HL-60/S4 treated with phorbol 12-myristate 13-acetate at 8.2 ng/mL for 4 days and 3 days (cell line): ENCODE results near the gene DDX52.

Experiments used
- in situ Hi-C: fragments of 300-500 bp; cut with MboI; formaldehyde crosslinking; loops from 2 replicates; pipeline ENCODE4 v1.15.0; 2022; ENCODE audit warnings: low sequenced_read_pairs

DDX52 gene

DNA sequence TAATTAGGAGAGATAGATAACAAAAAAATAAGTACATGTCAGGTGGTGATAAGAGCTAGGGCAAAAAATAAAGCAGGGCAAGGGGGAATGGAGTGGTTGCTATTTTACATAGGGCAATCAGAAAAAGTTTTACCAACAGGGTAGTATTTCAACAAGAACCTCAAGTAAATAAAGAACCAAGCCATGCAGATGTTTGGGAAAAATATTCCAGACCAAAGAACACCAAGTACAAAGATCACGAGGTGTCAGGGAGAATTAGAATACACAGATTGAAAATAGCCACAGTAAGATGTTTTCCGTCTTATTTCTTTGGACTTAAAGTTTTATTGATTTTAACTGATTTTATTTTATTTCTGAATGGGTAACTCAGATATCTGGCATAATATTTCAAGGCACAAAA lies 45.1 kb downstream of the DDX52 start:
- in situ Hi-C loops = no loop called here

DNA sequence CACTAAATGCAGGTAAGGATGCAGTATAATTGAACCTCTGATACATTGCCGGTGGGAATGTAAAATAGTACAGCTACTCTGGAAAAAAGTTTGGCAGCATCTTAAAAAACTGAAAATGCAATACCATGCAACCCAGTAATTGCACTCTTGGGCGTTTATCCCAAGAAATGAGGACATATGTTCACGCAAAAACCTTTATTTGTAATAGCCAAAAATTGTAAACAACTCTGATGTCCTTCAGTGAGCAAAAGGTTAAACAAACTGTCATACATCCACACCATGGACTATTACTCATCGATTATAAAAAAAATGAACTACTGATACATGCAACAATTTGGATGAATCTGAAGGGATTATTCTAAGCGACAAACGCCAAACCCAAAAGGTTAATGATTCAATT lies 51.0 kb downstream of the DDX52 start:
- in situ Hi-C loops = no loop called here

DNA sequence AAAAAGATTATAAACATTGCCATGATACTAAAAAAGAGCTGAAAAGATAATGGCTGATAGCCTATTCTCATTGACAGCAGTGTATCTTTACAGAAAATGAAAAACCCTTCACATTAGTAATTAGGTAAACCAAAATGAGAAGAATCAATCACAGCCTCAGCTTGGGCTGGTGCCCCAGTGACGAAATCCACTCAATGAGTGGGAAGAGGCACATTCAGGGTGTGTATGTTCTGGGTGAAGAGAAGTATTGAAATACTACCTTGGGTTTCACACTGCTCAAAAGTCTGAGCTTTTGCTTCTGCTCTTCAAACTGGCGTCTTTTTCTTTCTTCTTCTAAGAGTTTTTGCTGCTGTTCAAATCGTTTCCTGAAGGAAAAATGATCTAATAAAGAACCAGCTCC lies 58.2 kb downstream of the DDX52 start:
- in situ Hi-C loops = no loop called here

DNA sequence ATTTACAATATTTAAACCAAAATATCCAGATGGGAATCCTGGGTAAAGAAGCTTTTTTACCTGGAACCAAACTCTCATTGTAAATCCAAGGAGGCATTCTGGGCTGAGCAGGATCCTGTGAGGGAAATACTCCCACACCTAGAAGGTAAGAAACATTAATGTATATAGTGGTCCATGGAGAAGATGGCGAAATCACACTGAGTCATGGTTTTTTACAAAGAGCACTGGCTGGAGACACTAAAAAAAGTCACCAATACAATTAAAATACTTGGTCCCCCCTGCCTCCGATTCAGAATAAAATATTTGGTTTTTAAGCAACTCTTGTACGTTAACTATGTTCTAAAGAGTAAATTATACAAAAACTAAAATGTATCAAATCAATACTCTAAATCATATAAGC lies 67.0 kb downstream of the DDX52 start:
- in situ Hi-C loops = no loop called here

DNA sequence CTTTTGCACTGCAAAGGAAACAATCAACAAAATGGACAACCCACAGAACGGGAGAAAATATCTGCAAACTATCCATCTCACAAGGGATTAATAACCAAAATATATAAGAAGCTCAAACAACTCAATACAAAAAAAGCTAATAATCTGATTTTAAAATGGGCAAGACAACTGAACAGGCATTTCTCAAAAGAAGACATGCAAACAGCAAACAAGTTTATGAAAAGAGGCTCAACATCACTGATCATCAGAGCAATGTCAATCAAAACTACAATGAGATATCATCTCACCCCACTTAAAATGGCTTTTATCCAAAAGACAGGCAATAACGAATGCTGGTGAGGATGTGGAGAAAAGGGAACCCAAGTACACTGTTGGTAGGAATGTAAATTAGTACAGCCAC lies 68.8 kb downstream of the DDX52 start:
- in situ Hi-C loops = no loop called here

DNA sequence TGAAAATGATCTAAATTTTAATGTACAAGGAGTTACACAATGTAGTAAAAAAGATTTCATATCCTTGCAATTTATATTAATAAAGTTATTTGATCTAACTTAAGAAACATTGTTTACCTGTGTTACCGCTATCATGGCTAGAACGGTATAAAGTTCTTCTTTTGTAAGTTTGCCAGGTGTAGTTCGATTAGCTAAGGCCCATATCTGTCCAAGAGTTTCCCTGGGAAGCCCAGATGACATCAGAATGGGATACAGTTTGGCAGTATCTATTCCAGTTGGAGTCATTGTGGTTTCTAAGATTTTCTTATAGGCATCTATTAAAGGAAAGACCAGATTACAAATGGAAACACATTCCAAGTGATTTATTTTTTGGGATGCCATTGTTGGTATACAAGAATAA lies 71.6 kb downstream of the DDX52 start:
- in situ Hi-C loops = no loop called here

DNA sequence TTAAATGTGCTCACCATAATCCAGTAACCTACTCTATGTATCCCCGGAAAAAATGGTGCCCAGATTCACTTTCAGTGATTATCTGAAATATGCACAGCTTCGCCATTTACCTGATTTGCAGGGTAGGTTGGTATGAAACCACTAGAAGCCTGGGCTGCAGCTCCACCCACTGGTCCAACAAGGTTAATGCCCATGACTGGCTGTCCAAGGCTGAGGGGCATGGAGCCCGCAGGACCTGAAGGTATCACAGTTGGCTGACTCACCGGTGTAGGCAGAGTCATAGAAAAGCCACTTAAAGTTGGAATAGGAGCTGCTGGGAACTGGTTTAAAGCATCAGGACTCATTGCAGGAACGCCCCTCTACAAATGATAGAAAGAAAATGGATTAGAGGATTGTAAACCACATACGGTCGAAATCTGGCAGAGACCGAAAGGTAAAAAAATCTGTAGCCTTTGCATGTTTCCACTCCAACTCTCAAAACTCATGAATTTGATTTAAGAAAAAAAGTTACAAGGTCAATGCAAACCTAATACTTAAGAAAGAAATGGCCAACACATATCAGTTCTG lies 72.6 kb downstream of the DDX52 start:
- in situ Hi-C loops = no loop called here

DNA sequence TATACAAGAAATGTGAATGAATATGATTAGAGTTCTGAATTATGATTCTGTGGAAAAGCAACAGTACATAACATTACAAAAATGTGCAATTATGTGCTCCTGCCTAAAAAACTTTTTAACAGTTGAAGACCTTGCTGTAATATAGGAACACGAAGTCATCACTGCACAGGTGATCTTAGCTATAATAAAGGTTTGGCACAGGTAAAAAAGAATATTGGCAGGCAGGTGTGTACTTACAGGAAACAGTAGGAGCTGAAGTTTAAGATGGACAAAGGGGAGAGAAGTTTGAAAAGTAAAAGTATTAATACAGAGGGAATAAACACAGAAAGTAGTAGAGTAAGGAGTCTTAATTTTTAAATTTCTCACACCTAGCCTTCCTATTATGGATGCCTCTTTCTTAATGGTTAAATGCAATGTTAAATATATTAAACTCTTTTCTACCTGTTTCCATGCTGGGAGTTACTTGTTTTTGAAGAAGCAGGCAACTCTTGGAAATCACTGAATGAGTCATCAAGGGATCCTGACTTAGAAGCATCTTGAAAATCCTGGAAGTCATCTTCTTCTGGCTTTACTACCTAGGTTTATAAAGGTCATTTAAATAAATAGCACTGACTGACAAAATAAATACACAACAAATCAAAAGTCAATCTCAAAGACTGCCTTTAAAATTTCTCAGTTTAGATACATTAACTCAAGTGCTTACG lies 74.7 kb downstream of the DDX52 start:
- in situ Hi-C loops = no loop called here

DNA sequence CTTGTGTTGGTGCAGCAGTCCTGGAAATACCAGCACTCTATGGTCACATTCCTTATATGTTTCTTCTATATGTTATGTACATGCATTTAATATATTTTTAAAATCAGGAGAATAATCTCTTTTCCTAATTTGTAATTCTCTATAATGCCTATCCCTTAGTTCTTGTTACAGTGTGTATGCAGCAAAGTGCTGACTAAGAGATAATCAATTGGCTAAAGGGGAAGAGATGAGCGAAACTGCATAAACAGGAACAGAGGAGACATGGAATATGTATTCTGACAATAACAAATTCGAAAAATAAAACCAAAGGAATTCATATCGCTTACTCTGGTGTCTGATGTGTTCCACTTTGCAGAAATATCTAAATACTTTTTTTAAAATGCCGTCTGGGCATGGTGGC lies 75.7 kb downstream of the DDX52 start:
- in situ Hi-C loops = no loop called here

DNA sequence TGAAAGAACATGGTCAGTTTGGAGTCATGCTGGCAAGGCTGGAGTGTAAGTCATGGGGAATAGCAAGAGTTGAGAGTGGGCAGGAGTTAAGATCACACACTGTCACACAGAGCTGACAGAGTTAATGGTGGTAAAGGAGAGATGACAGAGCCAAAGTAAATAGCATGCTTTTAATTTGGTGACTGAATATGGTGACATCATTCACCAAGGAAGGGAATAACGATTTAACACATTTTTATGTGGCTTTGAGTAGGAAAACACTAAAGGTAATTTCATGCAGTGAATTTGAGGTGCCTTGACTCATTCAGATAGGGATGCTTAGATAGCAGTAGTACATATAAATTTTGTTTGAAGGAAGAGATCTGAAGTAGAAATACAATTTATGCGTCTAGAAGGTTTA lies 76.1 kb downstream of the DDX52 start:
- in situ Hi-C loops = no loop called here

DNA sequence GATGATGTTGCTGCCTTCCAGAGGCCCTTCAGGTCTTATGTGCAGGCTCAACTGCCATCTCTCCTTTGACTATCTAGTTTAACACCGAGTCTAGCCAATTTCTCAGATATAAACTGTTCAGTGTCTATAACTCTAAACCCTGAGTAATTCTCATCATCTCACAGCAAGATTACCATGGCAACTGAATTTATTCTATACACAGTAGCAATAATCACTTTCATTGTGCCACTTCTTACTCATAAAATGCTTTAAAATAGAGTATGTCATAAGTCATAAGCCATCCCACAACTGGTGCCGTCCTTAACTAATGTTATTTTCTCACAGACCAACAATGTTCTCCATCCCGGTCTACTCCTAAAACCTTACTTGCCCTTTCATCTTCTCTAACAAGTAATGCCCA lies 79.0 kb downstream of the DDX52 start:
- in situ Hi-C loops = no loop called here

DNA sequence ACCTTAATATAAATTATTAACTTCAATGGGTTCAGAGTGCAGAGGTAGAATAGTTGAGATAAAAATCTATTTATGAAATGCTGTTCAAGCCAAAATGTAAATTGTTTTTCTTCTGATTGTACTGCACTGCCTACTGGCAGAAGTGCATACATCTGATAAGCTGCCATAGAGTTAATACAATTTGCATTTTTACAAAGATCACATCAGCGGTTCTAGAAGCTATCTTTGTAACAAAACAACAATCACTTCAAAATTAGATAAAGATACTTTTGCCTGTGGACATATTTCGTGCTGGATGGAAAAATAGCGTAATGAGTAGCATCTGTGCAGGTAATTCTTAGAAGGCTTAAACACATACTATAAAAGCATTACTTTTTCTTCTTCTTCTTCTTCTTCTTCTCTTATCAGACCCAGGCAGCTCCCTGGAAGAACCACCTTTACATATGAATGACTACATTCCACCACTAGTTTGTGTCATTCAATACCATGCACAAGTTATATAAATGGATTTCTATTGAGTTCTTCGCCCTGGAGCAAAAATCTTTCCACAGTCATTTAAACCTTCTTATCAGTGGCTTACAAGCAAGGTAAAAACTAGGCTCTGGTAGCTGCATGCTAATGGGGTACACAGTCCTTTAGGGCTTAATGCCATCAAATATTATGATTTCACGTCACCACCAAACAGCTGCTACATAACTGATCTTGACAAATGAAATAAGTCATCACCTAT lies 81.1 kb downstream of the DDX52 start:
- in situ Hi-C loops = no loop called here
